ENCODE data around the gene ARSB. TPM values are rescaled to one million over a fixed set of nuclear protein-coding genes. Genes with fewer than 3 reads are reported as not detected.

The ARSB gene
- total and polyA plus RNA-seq, 2 donors (not counting 1 experiment from before 2014, with no cell fraction given): 4.6 to 9.8 TPM

GRCh38 chr5:79007872-79008271 is 22.8 kb upstream of the ARSB start:
- peaks cover 3% of the 10 kb centered on the region for H3K9me3 Mint-ChIP-seq (ENCODE audit: insufficient read depth)
- POLR2A ChIA-PET: no interaction called here
- peaks cover 0 to 9% (median 0%) of the 10 kb centered on the region in 4 experiments for H3K27me3 ChIP-seq (replicated peaks in 1 of 4; ENCODE audit: control extremely low read depth in 1 of 4, control insufficient read depth in 3 of 4, insufficient read depth in 4 of 4, low read length in 3 of 4)
- H3K27ac Mint-ChIP-seq: no peak overlapping the region
- no peak overlapping the region for H3K4me2 ChIP-seq (replicated peaks; ENCODE audit: low read depth, low read length, poor library complexity, severe bottlenecking)
- peaks cover 0 to 8% (median 0%) of the 10 kb centered on the region in 3 donors for H3K9me3 ChIP-seq (ENCODE audit: control extremely low read depth in 1 of 3, control insufficient read depth in 2 of 3, insufficient read depth in 1 of 3, low read length in 2 of 3)
- 100% methylated on average over 1 of the region's 3 CpGs for WGBS (ENCODE audit: insufficient coverage)
- H3K79me2 ChIP-seq (ENCODE audit: control insufficient read depth, insufficient read depth, low read length): no peaks in the 10 kb centered on the region
- no peak overlapping the region for H2AFZ ChIP-seq (ENCODE audit: insufficient read depth, low read depth, low read length, poor library complexity, severe bottlenecking)
- intact Hi-C loops (cut with micrococcal nuclease): no loop called here
- TF ChIP-seq CTCF (IDR thresholded peaks at IDR 0.05) (no peak), EZH2 (IDR thresholded peaks at IDR 0.05; ENCODE audit: borderline replicate concordance, insufficient read depth, low read depth, low read length, poor library complexity, severe bottlenecking) (no peak)
- H3K9ac ChIP-seq (ENCODE audit: low read length): no peak overlapping the region
- DNase-seq: no peak
- H3K4me3 ChIP-seq (ENCODE audit: control extremely low read depth in 1 of 5, extremely low read depth in 1 of 5, insufficient read depth in 1 of 5, low read depth in 2 of 5, low read length in 4 of 5): no peak overlapping the region
- no peaks in the 10 kb centered on the region for H3K4me1 Mint-ChIP-seq
- CTCF ChIA-PET: interaction anchor here (0.9 to 1.3 kb wide), 2 partner anchors 11 to 17 kb away, joined by 3 read pairs; no protein-coding TSS in a partner anchor
- peaks cover 14% of the 10 kb centered on the region for H3K27me3 Mint-ChIP-seq
- H3K4me1 ChIP-seq (ENCODE audit: control insufficient read depth in 2 of 2, insufficient read depth in 2 of 2, low read length in 2 of 2): no peaks in the 10 kb centered on the region
- H4K20me1 ChIP-seq (ENCODE audit: control insufficient read depth, insufficient read depth, low read length, poor library complexity, severe bottlenecking): no peaks in the 10 kb centered on the region
- no peak overlapping the region for H3K27ac ChIP-seq (ENCODE audit: low read length in 2 of 2)
- H3K4me3 Mint-ChIP-seq: no peak overlapping the region
- no peak for ATAC-seq (ENCODE audit: low read depth)
- H3K36me3 ChIP-seq (replicated peaks in 1 of 2; ENCODE audit: control extremely low read depth in 1 of 2, control insufficient read depth in 1 of 2, extremely low read depth in 1 of 2, insufficient read depth in 2 of 2, low read length in 1 of 2): no peaks in the 10 kb centered on the region

GRCh38 chr5:79005936-79006631 is 21.0 kb upstream of the ARSB start:
- Histone ChIP-seq H3K27ac (ENCODE audit: low read length in 2 of 2) (no peak overlapping the region), H3K79me2 (ENCODE audit: control insufficient read depth, insufficient read depth, low read length) (no peaks in the 10 kb centered on the region), H3K4me3 (ENCODE audit: control extremely low read depth in 1 of 5, extremely low read depth in 1 of 5, insufficient read depth in 1 of 5, low read depth in 2 of 5, low read length in 4 of 5) (no peak overlapping the region), H3K9ac (ENCODE audit: low read length) (no peak overlapping the region), H3K4me2 (replicated peaks; ENCODE audit: low read depth, low read length, poor library complexity, severe bottlenecking) (no peak overlapping the region), H3K9me3 (ENCODE audit: control extremely low read depth in 1 of 3, control insufficient read depth in 2 of 3, insufficient read depth in 1 of 3, low read length in 2 of 3) (no peaks in the 10 kb centered on the region), H2AFZ (ENCODE audit: insufficient read depth, low read depth, low read length, poor library complexity, severe bottlenecking) (no peak overlapping the region), H3K36me3 (replicated peaks in 1 of 2; ENCODE audit: control extremely low read depth in 1 of 2, control insufficient read depth in 1 of 2, extremely low read depth in 1 of 2, insufficient read depth in 2 of 2, low read length in 1 of 2) (no peaks in the 10 kb centered on the region), H3K27me3 (replicated peaks in 1 of 4; ENCODE audit: control extremely low read depth in 1 of 4, control insufficient read depth in 3 of 4, insufficient read depth in 4 of 4, low read length in 3 of 4) (peaks cover 0 to 9% (median 0%) of the 10 kb centered on the region in 4 experiments), H4K20me1 (ENCODE audit: control insufficient read depth, insufficient read depth, low read length, poor library complexity, severe bottlenecking) (no peaks in the 10 kb centered on the region), H3K4me1 (ENCODE audit: control insufficient read depth in 2 of 2, insufficient read depth in 2 of 2, low read length in 2 of 2) (no peaks in the 10 kb centered on the region)
- DNase-seq (no peak), ATAC-seq (ENCODE audit: low read depth) (no peak)
- intact Hi-C loops (cut with micrococcal nuclease): no loop called here
- POLR2A ChIA-PET: interaction anchor here (0.6 to 0.7 kb wide), 2 partner anchors 15 to 532 kb away, joined by 3 to 5 read pairs; no protein-coding TSS in a partner anchor
- H3K4me3 Mint-ChIP-seq: no peak overlapping the region
- no CpG with 5 or more reads among the region's 6 CpGs for WGBS (ENCODE audit: insufficient coverage)
- H3K9me3 Mint-ChIP-seq (ENCODE audit: insufficient read depth): no peaks in the 10 kb centered on the region
- CTCF ChIA-PET: no interaction called here
- no peaks in the 10 kb centered on the region for H3K4me1 Mint-ChIP-seq
- H3K27ac Mint-ChIP-seq: no peak overlapping the region
- peaks cover 14% of the 10 kb centered on the region for H3K27me3 Mint-ChIP-seq
- TF ChIP-seq EZH2 (IDR thresholded peaks at IDR 0.05; ENCODE audit: borderline replicate concordance, insufficient read depth, low read depth, low read length, poor library complexity, severe bottlenecking) (no peak), CTCF (IDR thresholded peaks at IDR 0.05) (no peak)
